Transverse colon (tissue), 4 donors: ENCODE measurements around the gene NOP56. TPM values are rescaled to one million over a fixed set of nuclear protein-coding genes. Genes with fewer than 3 reads are reported as not detected.

Source experiments
- DNase-seq: peaks from one replicate; pipeline ENCODE4 v3.0.0-alpha.2; 2019
- H3K27ac ChIP-seq, 4 donors: fragments of 200-600 bp; sonication (generic); 2 replicates each; pipeline ENCODE4 v1.5.1; 2016 to 2018; ENCODE audit warnings: inconsistent platforms in 4 of 4
- H3K27me3 ChIP-seq: fragments of 200-600 bp; sonication (generic); 2 replicates; pipeline ENCODE4 v1.5.1; 2017; ENCODE audit warnings: inconsistent platforms
- H3K36me3 ChIP-seq, 4 donors: fragments of 200-600 bp; sonication (generic); 2 replicates each; pipeline ENCODE4 v1.5.1; 2017 to 2019; ENCODE audit warnings: inconsistent platforms in 4 of 4
- H3K4me1 ChIP-seq, 4 donors: fragments of 200-600 bp; sonication (generic); 2 replicates each; pipeline ENCODE4 v1.5.1; 2017 to 2020; ENCODE audit warnings: inconsistent platforms in 4 of 4
- H3K4me3 ChIP-seq, 4 donors: fragments of 200-600 bp; sonication (generic); 1 replicate in 1 of 4; 2 replicates in 3 of 4; pipeline versions ENCODE4 v1.5.1 to v1.6.1; 2017 to 2019; ENCODE audit warnings: inconsistent platforms in 4 of 4
- H3K9me3 ChIP-seq, 2 donors: fragments of 200-600 bp; sonication (generic); 2 replicates each; pipeline ENCODE4 v1.5.1; 2017 to 2019; ENCODE audit warnings: inconsistent platforms in 2 of 2
- EP300 ChIP-seq: sonication (generic); formaldehyde crosslinking; IDR thresholded peaks from one replicate; pipeline ENCODE4 v1.6.1; 2017; ENCODE audit warnings: antibody characterized with exemption, low read depth
- POLR2A ChIP-seq: fragments of 450-650 bp; IDR thresholded peaks from one replicate; pipeline ENCODE4 v1.6.1; 2016; ENCODE audit warnings: antibody characterized with exemption, mild to moderate bottlenecking, moderate library complexity
- POLR2AphosphoS5 ChIP-seq, 3 donors: sonication (generic); formaldehyde crosslinking; IDR thresholded peaks; one replicate each; pipeline ENCODE4 v1.6.1; 2016; ENCODE audit warnings: antibody characterized with exemption in 3 of 3
- WGBS, 2 donors: methylation state at CpG; one replicate each; pipeline ENCODE4 v1.1.5; 2018; ENCODE audit warnings: low coverage in 1 of 2; 5-methylcytosine and 5-hydroxymethylcytosine counted together
- in situ Hi-C, 4 donors: fragments of 200-750 bp; cut with MboI; loops; one replicate each; pipeline versions ENCODE4 v1.15.0 to v1.15.1; 2017; ENCODE audit warnings: low sequenced_read_pairs in 3 of 4, low pct_ligation_motif_present in 1 of 4, low pct_unique_long_range_greater_than_20kb in 1 of 4
- intact Hi-C: fragments of 100-400 bp; cut with DNase I; formaldehyde crosslinking; loops from one replicate; pipeline ENCODE4 v1.15.1; 2023; ENCODE audit warnings: low total_unique reads
- total RNA-seq, 4 donors: library from RNA; depleted of rRNA; stranded (reverse); fragments of >200 nt; gene quantifications; one replicate each; pipeline ENCODE4 v1.1.0, GENCODE V29; 2016
- TF ChIP-seq, protein P1 (sequence below), 5 experiments: fragments of 200-600 bp in 3 of 5; fragments of 450-650 bp in 2 of 5; sonication (generic) in 3 of 5; IDR thresholded peaks; 1 replicate in 2 of 5; 2 replicates in 3 of 5; pipeline ENCODE4 v1.5.1; 2016 to 2017; ENCODE audit warnings: antibody characterized with exemption in 5 of 5, inconsistent platforms in 3 of 5, mild to moderate bottlenecking in 2 of 5, moderate library complexity in 1 of 5

The NOP56 gene
- total RNA-seq, 4 donors from 2014 or later: 32.8 to 303 (median 126) TPM

GRCh38 chr20:2690213-2690612 lies 37.8 kb downstream of the NOP56 start:
- 58% methylated on average over 3 of the region's 3 CpGs; no CpG with 5 or more reads in 1 of the 2 donors for WGBS, 2 donors
- DNase-seq: no peak
- Histone ChIP-seq H3K36me3 (no peaks in the 10 kb centered on the region), H3K4me1 (peaks cover 5 to 21% (median 14%) of the 10 kb centered on the region in 4 donors), H3K27ac (no peak overlapping the region), H3K9me3 (no peaks in the 10 kb centered on the region), H3K4me3 (no peak overlapping the region), H3K27me3 (peaks cover 89% of the 10 kb centered on the region)
- TF ChIP-seq POLR2A (no peak), POLR2AphosphoS5 (IDR thresholded peaks at IDR 0.05) (no peak), EP300 (no peak)
- TF ChIP-seq, protein P1, sequence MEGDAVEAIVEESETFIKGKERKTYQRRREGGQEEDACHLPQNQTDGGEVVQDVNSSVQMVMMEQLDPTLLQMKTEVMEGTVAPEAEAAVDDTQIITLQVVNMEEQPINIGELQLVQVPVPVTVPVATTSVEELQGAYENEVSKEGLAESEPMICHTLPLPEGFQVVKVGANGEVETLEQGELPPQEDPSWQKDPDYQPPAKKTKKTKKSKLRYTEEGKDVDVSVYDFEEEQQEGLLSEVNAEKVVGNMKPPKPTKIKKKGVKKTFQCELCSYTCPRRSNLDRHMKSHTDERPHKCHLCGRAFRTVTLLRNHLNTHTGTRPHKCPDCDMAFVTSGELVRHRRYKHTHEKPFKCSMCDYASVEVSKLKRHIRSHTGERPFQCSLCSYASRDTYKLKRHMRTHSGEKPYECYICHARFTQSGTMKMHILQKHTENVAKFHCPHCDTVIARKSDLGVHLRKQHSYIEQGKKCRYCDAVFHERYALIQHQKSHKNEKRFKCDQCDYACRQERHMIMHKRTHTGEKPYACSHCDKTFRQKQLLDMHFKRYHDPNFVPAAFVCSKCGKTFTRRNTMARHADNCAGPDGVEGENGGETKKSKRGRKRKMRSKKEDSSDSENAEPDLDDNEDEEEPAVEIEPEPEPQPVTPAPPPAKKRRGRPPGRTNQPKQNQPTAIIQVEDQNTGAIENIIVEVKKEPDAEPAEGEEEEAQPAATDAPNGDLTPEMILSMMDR (IDR thresholded peaks at IDR 0.05): no peak
- intact Hi-C loops (loop anchor here (5.0 kb wide), 1 partner anchor 38 kb away; the partner anchor contains the start of gene NOP56), in situ Hi-C loops (no loop called here)

DNA sequence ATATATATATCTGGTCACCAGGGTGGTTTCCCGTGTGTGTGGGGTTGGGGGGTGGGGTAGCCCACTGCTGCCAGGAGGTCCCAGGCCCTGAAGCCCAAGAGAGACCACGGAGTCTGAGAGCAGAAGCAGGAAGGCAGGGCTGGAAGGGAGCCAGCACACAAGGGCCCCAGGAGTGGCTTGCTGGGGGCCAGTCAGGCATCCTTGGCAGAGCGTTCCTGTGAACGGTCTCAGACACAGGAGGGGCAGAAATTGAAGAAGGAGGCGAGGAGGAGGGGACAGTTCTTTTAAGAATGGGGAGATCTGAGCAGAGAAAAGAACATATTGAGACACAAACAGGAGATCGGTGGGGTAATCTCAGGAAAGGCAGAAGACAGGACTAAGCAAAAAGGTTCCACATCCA lies 38.3 kb downstream of the NOP56 start:
- H3K9me3 ChIP-seq: no peaks in the 10 kb centered on the region
- no peaks in the 10 kb centered on the region for H3K36me3 ChIP-seq
- H3K27me3 ChIP-seq: peaks cover 89% of the 10 kb centered on the region
- 64 to 74% methylated on average over 2 to 6 of the region's 6 CpGs for WGBS, 2 donors
- H3K4me1 ChIP-seq: peaks cover 5 to 21% (median 14%) of the 10 kb centered on the region in 4 donors
- intact Hi-C loops: loop anchor here (5.0 kb wide), 1 partner anchor 38 kb away; the partner anchor contains the start of gene NOP56
- H3K4me3 ChIP-seq: no peak overlapping the region
- in situ Hi-C loops: no loop called here
- no peak for DNase-seq
- no peak overlapping the region for H3K27ac ChIP-seq
- TF ChIP-seq POLR2AphosphoS5 (IDR thresholded peaks at IDR 0.05) (no peak), EP300 (no peak), POLR2A (no peak)
- TF ChIP-seq, protein P1 (IDR thresholded peaks at IDR 0.05): no peak

DNA sequence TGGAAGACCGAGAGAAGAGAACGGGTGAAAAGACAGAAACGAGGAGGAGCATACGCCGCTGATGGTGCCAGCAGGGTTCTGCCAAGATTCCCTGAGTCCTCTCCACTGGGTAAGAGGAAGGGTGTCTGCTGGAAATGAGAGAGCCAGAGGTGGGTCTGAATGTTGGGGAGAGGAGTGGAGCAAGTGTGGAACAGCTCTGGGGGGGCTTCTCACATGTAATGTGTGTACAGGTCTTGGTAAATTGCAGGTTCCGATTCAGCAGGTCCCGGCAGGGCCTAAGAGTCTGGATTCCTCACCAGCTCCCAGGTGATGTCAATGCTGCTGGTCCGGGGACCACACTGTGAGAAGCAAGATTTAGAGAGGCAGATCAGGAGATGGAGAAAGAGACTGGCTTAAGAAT lies 38.7 kb downstream of the NOP56 start:
- WGBS, 2 donors: 77 to 79% methylated on average over 6 to 8 of the region's 8 CpGs
- intact Hi-C loops (loop anchor here (5.0 kb wide), 1 partner anchor 39 kb away; the partner anchor contains the start of gene NOP56), in situ Hi-C loops (no loop called here)
- H3K4me1 ChIP-seq: peaks cover 5 to 21% (median 14%) of the 10 kb centered on the region in 4 donors
- H3K27ac ChIP-seq: peak overlapping the region in 1 of 4 donors; percentile 86
- H3K36me3 ChIP-seq: no peaks in the 10 kb centered on the region
- TF ChIP-seq, protein P1 (IDR thresholded peaks at IDR 0.05): no peak
- TF ChIP-seq POLR2A: no peak
- no peak for TF ChIP-seq POLR2AphosphoS5 (IDR thresholded peaks at IDR 0.05)
- no peak for TF ChIP-seq EP300
- H3K4me3 ChIP-seq: no peak overlapping the region
- DNase-seq: no peak
- H3K27me3 ChIP-seq: peaks cover 89% of the 10 kb centered on the region
- no peaks in the 10 kb centered on the region for H3K9me3 ChIP-seq

GRCh38 chr20:2691663-2692035 lies 39.2 kb downstream of the NOP56 start:
- Histone ChIP-seq H3K36me3 (no peaks in the 10 kb centered on the region), H3K27me3 (peaks cover 89% of the 10 kb centered on the region), H3K27ac (peak overlapping the region; percentile 78 to 86 (median 82)), H3K4me1 (peaks cover 5 to 21% (median 14%) of the 10 kb centered on the region in 4 donors), H3K4me3 (peak overlapping the region in 1 of 4 donors; percentile 58), H3K9me3 (no peaks in the 10 kb centered on the region)
- in situ Hi-C loops (no loop called here), intact Hi-C loops (loop anchor here (5.0 kb wide), 1 partner anchor 39 kb away; the partner anchor contains the start of gene NOP56)
- 32 to 61% methylated on average over 5 to 10 of the region's 10 CpGs for WGBS, 2 donors
- TF ChIP-seq, protein P1 (IDR thresholded peaks at IDR 0.05): no peak
- TF ChIP-seq EP300 (no peak), POLR2A (no peak), POLR2AphosphoS5 (IDR thresholded peaks at IDR 0.05) (no peak)
- DNase-seq: no peak
